OCI-LY3 (cell line): Measurements from ENCODE around the gene BICC1.

Source experiments
- CTCF ChIP-seq: fragments of 200-600, 300-600 bp; sonication (generic); IDR thresholded peaks from 2 replicates; pipeline ENCODE4 v1.5.1; 2014; ENCODE audit warnings: antibody characterized with exemption, low read length, low read depth
- EZH2phosphoT487 ChIP-seq: fragments of 200-600 bp; shearing (Covaris generic); IDR thresholded peaks from 2 replicates; pipeline ENCODE4 v1.6.1; 2018; ENCODE audit warnings: antibody characterized with exemption, mixed run types, low read depth

GRCh38 chr10:58599927-58600553 lies 87.4 kb downstream of the BICC1 start:
- TF ChIP-seq CTCF (no peak), EZH2phosphoT487 (no peak)
